Heart right ventricle (tissue), 16 donors: ENCODE results near the gene FRMD3. TPM values are rescaled to one million over a fixed set of nuclear protein-coding genes. Genes with fewer than 3 reads are reported as not detected.

Source experiments
- ATAC-seq, 8 donors: fragments of 200-7000 bp; cut with Tn5 transposase; one replicate each; pipeline ENCODE4 v1.9.1; 2020; ENCODE audit warnings: mild to moderate bottlenecking in 8 of 8, moderate library complexity in 8 of 8, moderate number of reproducible peaks in 1 of 8
- DNase-seq, 2 donors: peaks; one replicate each; pipeline ENCODE4 v3.0.0-alpha.2; 2020
- H3K27ac ChIP-seq, 10 donors: fragments of 200-600 bp; sonication (generic) in 2 of 10; one replicate each; pipeline versions ENCODE4 v1.5.0 to v1.8.0; 2020 to 2022; ENCODE audit warnings: mild to moderate bottlenecking in 3 of 10
- H3K27me3 ChIP-seq, 7 donors: fragments of 200-600 bp; one replicate each; pipeline ENCODE4 v1.8.0; 2021 to 2022; ENCODE audit warnings: mild to moderate bottlenecking in 2 of 7
- H3K36me3 ChIP-seq, 9 donors: fragments of 200-600 bp; sonication (generic) in 1 of 9; one replicate each; pipeline versions ENCODE4 v1.5.0 to v1.8.0; 2020 to 2022; ENCODE audit warnings: mild to moderate bottlenecking in 2 of 9
- H3K4me1 ChIP-seq, 9 donors: fragments of 200-600 bp; sonication (generic) in 1 of 9; one replicate each; pipeline versions ENCODE4 v1.5.0 to v1.8.0; 2020 to 2022; ENCODE audit warnings: mild to moderate bottlenecking in 4 of 9
- H3K4me3 ChIP-seq, 10 donors: fragments of 200-600 bp; sonication (generic) in 2 of 10; one replicate each; pipeline versions ENCODE4 v1.5.0 to v1.8.0; 2020 to 2022; ENCODE audit warnings: mild to moderate bottlenecking in 7 of 10, moderate library complexity in 2 of 10
- H3K9me3 ChIP-seq, 11 donors: fragments of 200-600 bp in 10 of 11; sonication (generic) in 2 of 11; one replicate each; pipeline versions ENCODE4 v1.5.0 to v1.8.0; 2013 to 2022; ENCODE audit warnings: mild to moderate bottlenecking in 2 of 11, control low read depth in 1 of 11, moderate library complexity in 1 of 11
- WGBS, 2 donors: extraction: QIAGEN DNeasy Blood & Tissue Kit; methylation state at CpG; one replicate each; pipeline ENCODE4 v1.1.7; 2013; ENCODE audit warnings: inconsistent platforms in 1 of 2; 5-methylcytosine and 5-hydroxymethylcytosine counted together
- intact Hi-C, 10 donors: fragments of 100-400 bp; cut with DNase I; formaldehyde crosslinking; loops; one replicate each; pipeline versions ENCODE4 v1.11.1 to v1.14.2; 2022
- polyA plus RNA-seq, 2 donors: library from polyadenylated mRNA; stranded (reverse); fragments of 200-250 nt; gene quantifications; one replicate each; pipeline ENCODE4 v1.2.3, GENCODE V29; 2013
- total RNA-seq, 10 donors: library from RNA; stranded (reverse); fragmentation: NEBNext Ultra II Directional in 3 of 10; extraction: Animal tissue kit (Norgen Biotek cat#: 25700) in 3 of 10; gene quantifications; one replicate each; pipeline versions ENCODE4 v1.2.1 to v1.2.4, GENCODE V29; 2021 to 2023
- TF ChIP-seq, protein P1 (sequence below), 9 donors: fragments of 200-600 bp; sonication (generic) in 2 of 9; IDR thresholded peaks; one replicate each; pipeline versions ENCODE4 v1.5.0 to v1.8.0; 2021 to 2022; ENCODE audit warnings: antibody characterized with exemption in 9 of 9, mild to moderate bottlenecking in 5 of 9, moderate library complexity in 1 of 9
- donor health status: Arrhythmogenic right ventricular cardiomyopathy.
- donor health status: ischemic (EF 13 %, LVEDD 7.1; RV severe dilation, severe dysfunction).
- donor health status: healthy with polysubstance abuse.
- donor health status: DM: no; HTN: yes; CAD: no.
- donor health status: DM: no; HTN: no; CAD: no.
- donor health status: ischemic (EF 25% LVEDD 6.9; RV normal size, moderate dysfunction).
- donor health status: ischemic (EF 25% LVEDD 5.7; RV mildly dilated, moderate dysfunction).
- donor health status: healthy.
- donor health status: DM: yes; HTN: yes; CAD: no.
- donor health status: Ischemic cardiomyopathy.
- donor health status: ischemic (EF 35%, LVEDD 5.7; RV mildly dilated, moderate dysfunction).
- donor health status: nonischemic (EF 11% LVEDD 7.7; RV severe dilation, severe dysfunction).
- donor health status: DM: yes; HTN: yes; CAD: no.
- donor health status: PGD.
- donor health status: ischemic (EF 29% LVEDD 5.4; RV normal size, mild dysfunction).
- donor health status: nonischemic (EF 23%, LVEDD 6.1; RV moderate dilation, normal function).

Gene FRMD3
- total and polyA plus RNA-seq, 12 donors: 23.1 to 145 (median 98.8) TPM

DNA sequence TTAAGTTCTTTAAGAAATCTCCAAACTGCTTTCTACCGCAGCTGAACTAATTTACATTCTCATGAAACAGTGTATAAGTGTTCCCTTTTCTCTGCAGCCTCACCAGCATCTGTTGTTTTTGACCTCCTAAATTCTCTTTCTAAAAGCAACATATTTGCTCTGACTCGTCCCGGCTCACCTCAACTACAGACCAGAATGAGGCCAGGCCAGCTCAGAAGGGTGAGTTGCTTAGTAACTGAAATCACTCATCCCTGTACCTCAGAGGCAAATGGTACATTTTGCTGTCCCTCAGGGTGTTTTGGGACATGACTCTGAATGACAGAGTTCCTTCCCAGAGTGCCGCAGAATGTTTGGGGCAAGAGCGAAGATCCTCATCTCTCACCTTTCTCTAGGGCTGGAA lies 127.5 kb downstream of the FRMD3 start:
- Histone ChIP-seq H3K4me3 (no peak overlapping the region), H3K4me1 (peaks cover 0 to 11% (median 0%) of the 10 kb centered on the region in 9 donors), H3K27me3 (no peaks in the 10 kb centered on the region), H3K36me3 (no peaks in the 10 kb centered on the region), H3K9me3 (peaks cover 0 to 18% (median 0%) of the 10 kb centered on the region in 11 donors), H3K27ac (no peak overlapping the region)
- TF ChIP-seq, protein P1, sequence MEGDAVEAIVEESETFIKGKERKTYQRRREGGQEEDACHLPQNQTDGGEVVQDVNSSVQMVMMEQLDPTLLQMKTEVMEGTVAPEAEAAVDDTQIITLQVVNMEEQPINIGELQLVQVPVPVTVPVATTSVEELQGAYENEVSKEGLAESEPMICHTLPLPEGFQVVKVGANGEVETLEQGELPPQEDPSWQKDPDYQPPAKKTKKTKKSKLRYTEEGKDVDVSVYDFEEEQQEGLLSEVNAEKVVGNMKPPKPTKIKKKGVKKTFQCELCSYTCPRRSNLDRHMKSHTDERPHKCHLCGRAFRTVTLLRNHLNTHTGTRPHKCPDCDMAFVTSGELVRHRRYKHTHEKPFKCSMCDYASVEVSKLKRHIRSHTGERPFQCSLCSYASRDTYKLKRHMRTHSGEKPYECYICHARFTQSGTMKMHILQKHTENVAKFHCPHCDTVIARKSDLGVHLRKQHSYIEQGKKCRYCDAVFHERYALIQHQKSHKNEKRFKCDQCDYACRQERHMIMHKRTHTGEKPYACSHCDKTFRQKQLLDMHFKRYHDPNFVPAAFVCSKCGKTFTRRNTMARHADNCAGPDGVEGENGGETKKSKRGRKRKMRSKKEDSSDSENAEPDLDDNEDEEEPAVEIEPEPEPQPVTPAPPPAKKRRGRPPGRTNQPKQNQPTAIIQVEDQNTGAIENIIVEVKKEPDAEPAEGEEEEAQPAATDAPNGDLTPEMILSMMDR (IDR thresholded peaks at IDR 0.05): no peak
- no peak for ATAC-seq
- intact Hi-C loops: no loop called here
- DNase-seq: no peak
- WGBS, 2 donors: 93 to 97% methylated on average over 5 of the region's 5 CpGs

DNA sequence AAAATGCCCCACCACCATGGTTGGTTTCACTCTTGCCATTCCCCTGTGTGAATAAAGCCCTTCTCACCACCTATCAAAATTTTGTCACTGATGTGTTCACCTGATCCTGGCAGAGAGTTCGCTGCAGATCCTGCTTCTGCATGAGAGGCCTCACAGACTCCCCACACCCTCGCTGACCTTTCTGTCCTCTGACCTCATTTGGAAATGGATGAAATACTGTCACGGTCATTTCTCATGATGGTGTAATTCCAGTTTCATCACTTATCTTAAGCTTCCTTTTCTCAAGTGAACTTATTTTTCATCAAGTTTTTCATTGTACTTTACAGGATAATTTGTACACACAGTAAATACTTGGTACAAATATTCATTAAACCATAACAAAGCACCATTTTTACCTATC lies 131.3 kb downstream of the FRMD3 start:
- DNase-seq: no peak
- peaks cover 0 to 34% (median 7%) of the 10 kb centered on the region in 9 donors for H3K4me1 ChIP-seq
- H3K27me3 ChIP-seq: no peaks in the 10 kb centered on the region
- no peaks in the 10 kb centered on the region for H3K36me3 ChIP-seq
- H3K9me3 ChIP-seq: peaks cover 0 to 12% (median 0%) of the 10 kb centered on the region in 11 donors
- intact Hi-C loops: no loop called here
- TF ChIP-seq, protein P1 (IDR thresholded peaks at IDR 0.05): no peak
- no peak overlapping the region for H3K27ac ChIP-seq
- ATAC-seq: no peak
- no peak overlapping the region for H3K4me3 ChIP-seq
- WGBS, 2 donors: 73 to 85% methylated on average over 3 of the region's 3 CpGs

DNA sequence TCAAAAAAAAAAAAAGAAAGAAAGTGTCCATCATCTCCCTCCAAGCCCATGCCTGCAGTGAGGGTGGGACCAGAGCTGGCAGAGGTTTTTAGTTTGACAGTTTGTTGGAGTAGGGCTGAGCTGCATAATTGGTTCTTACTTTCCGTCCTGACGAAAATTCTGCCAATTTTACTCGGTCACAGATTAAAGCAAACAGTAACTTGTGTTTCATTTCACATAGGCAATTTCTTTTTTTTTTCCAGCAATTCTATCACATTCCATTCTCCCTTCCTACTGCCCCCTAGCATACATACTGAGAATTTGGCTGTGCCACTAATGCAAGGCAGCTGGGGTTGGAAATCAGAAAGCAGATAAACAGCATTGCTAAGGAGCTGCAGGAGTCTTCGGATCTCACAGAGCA lies 132.4 kb downstream of the FRMD3 start:
- H3K27me3 ChIP-seq: no peaks in the 10 kb centered on the region
- H3K4me3 ChIP-seq: no peak overlapping the region
- TF ChIP-seq, protein P1 (IDR thresholded peaks at IDR 0.05): no peak
- no peak for DNase-seq
- no peak overlapping the region for H3K27ac ChIP-seq
- peak in 2 of 8 donors; percentile 21 to 37 for ATAC-seq
- 74 to 77% methylated on average over 4 of the region's 4 CpGs for WGBS, 2 donors
- peaks cover 0 to 17% (median 0%) of the 10 kb centered on the region in 11 donors for H3K9me3 ChIP-seq
- H3K36me3 ChIP-seq: no peaks in the 10 kb centered on the region
- H3K4me1 ChIP-seq: peaks cover 0 to 34% (median 7%) of the 10 kb centered on the region in 9 donors
- intact Hi-C loops: no loop called here

DNA sequence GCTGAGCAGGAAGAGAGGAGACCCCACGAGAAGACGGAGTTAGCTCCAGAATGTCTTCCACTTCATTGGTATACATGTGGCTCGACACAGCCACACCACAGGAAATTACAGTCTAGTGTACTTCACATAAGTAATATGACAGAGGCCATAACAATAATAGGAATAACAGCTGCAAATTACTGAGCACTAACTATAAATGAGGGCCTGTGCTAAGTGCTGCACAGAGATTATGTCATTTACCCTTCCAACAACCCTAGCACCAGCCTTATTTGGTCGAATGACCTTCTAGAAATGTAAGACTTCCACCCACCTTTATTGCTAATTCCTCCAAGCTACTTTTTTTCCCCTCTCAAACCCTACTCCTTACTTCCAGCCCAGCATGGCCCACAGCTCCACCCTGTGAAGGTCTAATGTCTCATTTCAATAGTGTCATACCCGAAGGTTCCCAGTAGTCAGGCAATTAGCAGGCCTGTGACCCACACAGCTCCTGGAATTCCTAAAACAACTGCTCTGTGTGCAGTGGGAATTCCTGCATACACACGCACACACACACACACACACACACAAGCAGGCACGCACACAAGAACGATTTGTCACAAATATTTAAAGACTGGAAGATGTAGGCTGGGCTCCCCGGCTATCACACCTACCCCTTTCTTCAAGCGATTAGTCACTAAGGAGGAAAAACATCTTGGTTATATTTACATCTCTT lies 134.5 kb downstream of the FRMD3 start:
- TF ChIP-seq, protein P1 (IDR thresholded peaks at IDR 0.05): no peak
- Histone ChIP-seq H3K36me3 (no peaks in the 10 kb centered on the region), H3K27me3 (no peaks in the 10 kb centered on the region), H3K27ac (peak overlapping the region in 1 of 10 donors; percentile 21), H3K4me3 (no peak overlapping the region), H3K9me3 (peaks cover 0 to 17% (median 0%) of the 10 kb centered on the region in 11 donors), H3K4me1 (peaks cover 0 to 34% (median 7%) of the 10 kb centered on the region in 9 donors)
- ATAC-seq (peak in 5 of 8 donors; percentile 9 to 33 (median 26)), DNase-seq (no peak)
- intact Hi-C loops: no loop called here
- 60 to 66% methylated on average over 10 of the region's 10 CpGs for WGBS, 2 donors
